ENCODE data around the gene NFIB. TPM values are rescaled to one million over a fixed set of nuclear protein-coding genes. Genes with fewer than 3 reads are reported as not detected.

The NFIB gene
- total RNA-seq, 1 donor from 2014 or later = 9.4 TPM

DNA sequence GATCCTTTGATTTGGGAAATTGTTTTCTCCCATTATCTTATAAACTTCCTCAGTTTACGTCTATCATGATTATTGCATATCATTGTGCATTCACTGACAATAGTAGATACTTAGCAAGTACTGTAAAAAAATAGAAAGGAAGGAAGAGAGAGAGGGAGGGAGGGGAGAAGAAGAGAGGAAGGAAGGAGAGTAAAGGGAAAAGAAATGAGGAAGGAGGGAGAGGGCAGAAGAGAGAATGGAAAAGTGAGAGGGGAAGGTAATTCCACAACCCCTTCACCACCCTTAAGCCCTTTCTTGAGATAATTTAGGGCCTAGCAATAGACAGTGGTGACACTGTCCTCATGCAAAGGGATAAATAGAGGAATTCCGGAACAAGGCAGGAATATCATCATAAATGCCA, 64.4 kb downstream of the NFIB start:
- Histone ChIP-seq H3K4me1 (ENCODE audit: insufficient read depth, low read length) (peaks cover 36% of the 10 kb centered on the region), H3K4me2 (ENCODE audit: low read length) (no peak overlapping the region), H3K27ac (ENCODE audit: low read depth, low read length) (no peak overlapping the region), H3K9ac (ENCODE audit: low read length) (no peak overlapping the region), H4K20me1 (ENCODE audit: insufficient read depth, low read length) (peaks cover 22% of the 10 kb centered on the region), H3K36me3 (ENCODE audit: insufficient read depth, low read length) (no peaks in the 10 kb centered on the region), H3K9me3 (ENCODE audit: insufficient read depth, low read depth, low read length) (no peaks in the 10 kb centered on the region), H2AFZ (ENCODE audit: low read depth, low read length) (no peak overlapping the region), H3K27me3 (ENCODE audit: insufficient read depth, low read length) (no peaks in the 10 kb centered on the region), H3K4me3 (ENCODE audit: insufficient read depth, low read depth, low read length) (no peak overlapping the region), H3K79me2 (ENCODE audit: insufficient read depth, low read length) (peaks cover 70% of the 10 kb centered on the region)
- peaks cover 31% of the 10 kb centered on the region for H3K4me1 Mint-ChIP-seq (ENCODE audit: low read depth, unreplicated experiment)
- FAIRE-seq = peak; percentile 17
- no peaks in the 10 kb centered on the region for H3K9me3 Mint-ChIP-seq (ENCODE audit: unreplicated experiment)
- no peaks in the 10 kb centered on the region for H3K36me3 Mint-ChIP-seq (ENCODE audit: low read depth, unreplicated experiment)
- no peak for DNase-seq (ENCODE audit: low read depth)
- H3K27ac Mint-ChIP-seq (ENCODE audit: unreplicated experiment) = no peak overlapping the region
- H3K4me3 Mint-ChIP-seq (ENCODE audit: unreplicated experiment) = no peak overlapping the region
- TF ChIP-seq, protein P1, sequence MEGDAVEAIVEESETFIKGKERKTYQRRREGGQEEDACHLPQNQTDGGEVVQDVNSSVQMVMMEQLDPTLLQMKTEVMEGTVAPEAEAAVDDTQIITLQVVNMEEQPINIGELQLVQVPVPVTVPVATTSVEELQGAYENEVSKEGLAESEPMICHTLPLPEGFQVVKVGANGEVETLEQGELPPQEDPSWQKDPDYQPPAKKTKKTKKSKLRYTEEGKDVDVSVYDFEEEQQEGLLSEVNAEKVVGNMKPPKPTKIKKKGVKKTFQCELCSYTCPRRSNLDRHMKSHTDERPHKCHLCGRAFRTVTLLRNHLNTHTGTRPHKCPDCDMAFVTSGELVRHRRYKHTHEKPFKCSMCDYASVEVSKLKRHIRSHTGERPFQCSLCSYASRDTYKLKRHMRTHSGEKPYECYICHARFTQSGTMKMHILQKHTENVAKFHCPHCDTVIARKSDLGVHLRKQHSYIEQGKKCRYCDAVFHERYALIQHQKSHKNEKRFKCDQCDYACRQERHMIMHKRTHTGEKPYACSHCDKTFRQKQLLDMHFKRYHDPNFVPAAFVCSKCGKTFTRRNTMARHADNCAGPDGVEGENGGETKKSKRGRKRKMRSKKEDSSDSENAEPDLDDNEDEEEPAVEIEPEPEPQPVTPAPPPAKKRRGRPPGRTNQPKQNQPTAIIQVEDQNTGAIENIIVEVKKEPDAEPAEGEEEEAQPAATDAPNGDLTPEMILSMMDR (IDR thresholded peaks at IDR 0.05; ENCODE audit: insufficient read depth, low read depth, low read length) = no peak
- no peak for TF ChIP-seq EZH2 (IDR thresholded peaks at IDR 0.05; ENCODE audit: insufficient read depth, low read length)
- H3K27me3 Mint-ChIP-seq (ENCODE audit: low read depth, unreplicated experiment) = no peaks in the 10 kb centered on the region

DNA sequence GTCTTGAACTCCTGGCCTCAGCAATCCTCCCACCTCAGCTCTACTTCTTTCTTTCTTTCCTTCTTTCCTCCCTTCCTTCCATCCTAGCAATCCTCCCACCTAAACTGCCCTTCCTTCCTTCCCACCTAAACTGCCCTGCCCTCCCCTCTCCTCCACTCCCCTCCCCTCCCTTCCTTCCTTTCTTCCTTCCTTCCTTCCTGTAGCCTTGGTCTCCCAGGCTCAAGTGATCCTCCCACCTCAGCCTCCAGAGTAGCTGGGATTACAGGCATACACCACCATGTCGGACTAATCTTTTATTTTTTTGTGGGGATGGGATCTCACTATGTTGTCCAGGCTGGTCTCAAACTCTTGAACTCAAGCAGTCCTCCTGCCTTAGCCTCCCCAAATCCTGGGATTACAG, 65.8 kb downstream of the NFIB start:
- peaks cover 35% of the 10 kb centered on the region for H3K4me1 Mint-ChIP-seq (ENCODE audit: low read depth, unreplicated experiment)
- FAIRE-seq (no peak), DNase-seq (ENCODE audit: low read depth) (no peak)
- Histone ChIP-seq H3K4me1 (ENCODE audit: insufficient read depth, low read length) (peaks cover 42% of the 10 kb centered on the region), H3K4me2 (ENCODE audit: low read length) (no peak overlapping the region), H3K9ac (ENCODE audit: low read length) (no peak overlapping the region), H3K4me3 (ENCODE audit: insufficient read depth, low read depth, low read length) (no peak overlapping the region), H3K9me3 (ENCODE audit: insufficient read depth, low read depth, low read length) (no peaks in the 10 kb centered on the region), H2AFZ (ENCODE audit: low read depth, low read length) (no peak overlapping the region), H3K27me3 (ENCODE audit: insufficient read depth, low read length) (no peaks in the 10 kb centered on the region), H3K27ac (ENCODE audit: low read depth, low read length) (no peak overlapping the region), H3K79me2 (ENCODE audit: insufficient read depth, low read length) (peaks cover 69% of the 10 kb centered on the region), H4K20me1 (ENCODE audit: insufficient read depth, low read length) (peaks cover 18% of the 10 kb centered on the region), H3K36me3 (ENCODE audit: insufficient read depth, low read length) (no peaks in the 10 kb centered on the region)
- no peaks in the 10 kb centered on the region for H3K9me3 Mint-ChIP-seq (ENCODE audit: unreplicated experiment)
- H3K27me3 Mint-ChIP-seq (ENCODE audit: low read depth, unreplicated experiment) = no peaks in the 10 kb centered on the region
- no peak overlapping the region for H3K27ac Mint-ChIP-seq (ENCODE audit: unreplicated experiment)
- no peaks in the 10 kb centered on the region for H3K36me3 Mint-ChIP-seq (ENCODE audit: low read depth, unreplicated experiment)
- no peak overlapping the region for H3K4me3 Mint-ChIP-seq (ENCODE audit: unreplicated experiment)
- no peak for TF ChIP-seq EZH2 (IDR thresholded peaks at IDR 0.05; ENCODE audit: insufficient read depth, low read length)
- TF ChIP-seq, protein P1 (IDR thresholded peaks at IDR 0.05; ENCODE audit: insufficient read depth, low read depth, low read length) = no peak

DNA sequence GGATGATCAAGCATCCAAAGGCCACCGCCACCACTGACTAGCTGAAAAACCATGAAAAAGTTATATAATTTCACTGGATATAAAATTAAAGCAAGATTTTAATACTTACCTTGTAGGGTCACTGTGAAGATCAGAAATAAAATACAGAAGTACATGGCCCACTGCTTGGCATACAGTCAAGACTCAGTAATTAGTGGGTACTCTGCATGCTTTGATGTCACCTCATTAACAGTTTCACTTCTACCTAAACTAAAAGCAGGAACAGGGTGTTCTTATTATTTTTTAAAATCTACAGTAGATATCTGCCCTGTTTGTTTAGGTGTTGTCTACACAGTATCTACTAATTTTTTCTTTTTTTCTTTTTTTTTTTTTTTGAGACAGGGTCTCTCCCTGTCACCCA, 66.4 kb downstream of the NFIB start:
- Histone ChIP-seq H3K36me3 (ENCODE audit: insufficient read depth, low read length) (no peaks in the 10 kb centered on the region), H2AFZ (ENCODE audit: low read depth, low read length) (no peak overlapping the region), H3K9me3 (ENCODE audit: insufficient read depth, low read depth, low read length) (no peaks in the 10 kb centered on the region), H3K4me1 (ENCODE audit: insufficient read depth, low read length) (peaks cover 40% of the 10 kb centered on the region), H3K9ac (ENCODE audit: low read length) (no peak overlapping the region), H3K4me3 (ENCODE audit: insufficient read depth, low read depth, low read length) (no peak overlapping the region), H4K20me1 (ENCODE audit: insufficient read depth, low read length) (peaks cover 12% of the 10 kb centered on the region), H3K27me3 (ENCODE audit: insufficient read depth, low read length) (no peaks in the 10 kb centered on the region), H3K27ac (ENCODE audit: low read depth, low read length) (no peak overlapping the region), H3K79me2 (ENCODE audit: insufficient read depth, low read length) (peaks cover 71% of the 10 kb centered on the region), H3K4me2 (ENCODE audit: low read length) (no peak overlapping the region)
- TF ChIP-seq EZH2 (IDR thresholded peaks at IDR 0.05; ENCODE audit: insufficient read depth, low read length) = no peak
- TF ChIP-seq, protein P1 (IDR thresholded peaks at IDR 0.05; ENCODE audit: insufficient read depth, low read depth, low read length) = no peak
- no peaks in the 10 kb centered on the region for H3K9me3 Mint-ChIP-seq (ENCODE audit: unreplicated experiment)
- no peaks in the 10 kb centered on the region for H3K27me3 Mint-ChIP-seq (ENCODE audit: low read depth, unreplicated experiment)
- H3K4me1 Mint-ChIP-seq (ENCODE audit: low read depth, unreplicated experiment) = peaks cover 36% of the 10 kb centered on the region
- no peaks in the 10 kb centered on the region for H3K36me3 Mint-ChIP-seq (ENCODE audit: low read depth, unreplicated experiment)
- no peak for DNase-seq (ENCODE audit: low read depth)
- peak overlapping the region; percentile 89 for H3K27ac Mint-ChIP-seq (ENCODE audit: unreplicated experiment)
- no peak overlapping the region for H3K4me3 Mint-ChIP-seq (ENCODE audit: unreplicated experiment)
- no peak for FAIRE-seq
